Left lung (tissue), 10 donors: ENCODE measurements around the gene HSDL2. TPM values are rescaled to one million over a fixed set of nuclear protein-coding genes. Genes with fewer than 3 reads are reported as not detected.

Source experiments
- ATAC-seq: fragments of 200-7000 bp; cut with Tn5 transposase; one replicate; pipeline ENCODE4 v1.9.1; 2020; ENCODE audit warnings: moderate library complexity
- DNase-seq, 4 donors: peaks; one replicate each; pipeline ENCODE4 v3.0.0-alpha.2; 2013 to 2020
- H3K27ac ChIP-seq, 2 donors: fragments of 200-600 bp; sonication (generic) in 1 of 2; one replicate each; pipeline versions ENCODE4 v1.5.0 to v1.8.0; 2020 to 2021
- H3K27me3 ChIP-seq, 2 donors: fragments of 200-600 bp; sonication (generic) in 1 of 2; one replicate each; pipeline versions ENCODE4 v1.5.0 to v1.8.0; 2020 to 2021
- H3K36me3 ChIP-seq, 2 donors: fragments of 200-600 bp; sonication (generic) in 1 of 2; one replicate each; pipeline versions ENCODE4 v1.5.0 to v1.8.0; 2020 to 2021
- H3K4me1 ChIP-seq, 2 donors: fragments of 200-600 bp; one replicate each; pipeline ENCODE4 v1.8.0; 2021
- H3K4me3 ChIP-seq, 2 donors: fragments of 200-600 bp; sonication (generic) in 1 of 2; one replicate each; pipeline versions ENCODE4 v1.5.0 to v1.8.0; 2020 to 2021; ENCODE audit warnings: mild to moderate bottlenecking in 1 of 2
- H3K9me3 ChIP-seq, 2 donors: fragments of 200-600 bp; sonication (generic) in 1 of 2; one replicate each; pipeline versions ENCODE4 v1.5.0 to v1.8.0; 2020 to 2021
- intact Hi-C, 2 donors: fragments of 100-400 bp; cut with DNase I; formaldehyde crosslinking; loops; one replicate each; pipeline versions ENCODE4 v1.11.2 to v1.14.2; 2022
- polyA plus RNA-seq, 6 donors: library from polyadenylated mRNA; unstranded; fragments of 120-200 nt; gene quantifications; one replicate each; pipeline ENCODE4 v1.2.1, GENCODE V29; 2013; ENCODE audit not compliant: insufficient read length in 6 of 6
- total RNA-seq, 2 donors: library from RNA; stranded (reverse); fragmentation: NEBNext Ultra II Directional; extraction: Animal tissue kit (Norgen Biotek cat#: 25700); gene quantifications; one replicate each; pipeline ENCODE4 v1.2.1, GENCODE V29; 2021
- TF ChIP-seq, protein P1 (sequence below), 2 donors: fragments of 200-600 bp; sonication (generic) in 1 of 2; IDR thresholded peaks; one replicate each; pipeline versions ENCODE4 v1.5.0 to v1.8.0; 2021; ENCODE audit warnings: antibody characterized with exemption in 2 of 2
- donor health status: DM: no; HTN: yes; CAD: no.
- donor health status: DM: no; HTN: no; CAD: no.

Gene HSDL2
- total and polyA plus RNA-seq, 8 donors = 40.3 to 77.9 (median 64.2) TPM

DNA sequence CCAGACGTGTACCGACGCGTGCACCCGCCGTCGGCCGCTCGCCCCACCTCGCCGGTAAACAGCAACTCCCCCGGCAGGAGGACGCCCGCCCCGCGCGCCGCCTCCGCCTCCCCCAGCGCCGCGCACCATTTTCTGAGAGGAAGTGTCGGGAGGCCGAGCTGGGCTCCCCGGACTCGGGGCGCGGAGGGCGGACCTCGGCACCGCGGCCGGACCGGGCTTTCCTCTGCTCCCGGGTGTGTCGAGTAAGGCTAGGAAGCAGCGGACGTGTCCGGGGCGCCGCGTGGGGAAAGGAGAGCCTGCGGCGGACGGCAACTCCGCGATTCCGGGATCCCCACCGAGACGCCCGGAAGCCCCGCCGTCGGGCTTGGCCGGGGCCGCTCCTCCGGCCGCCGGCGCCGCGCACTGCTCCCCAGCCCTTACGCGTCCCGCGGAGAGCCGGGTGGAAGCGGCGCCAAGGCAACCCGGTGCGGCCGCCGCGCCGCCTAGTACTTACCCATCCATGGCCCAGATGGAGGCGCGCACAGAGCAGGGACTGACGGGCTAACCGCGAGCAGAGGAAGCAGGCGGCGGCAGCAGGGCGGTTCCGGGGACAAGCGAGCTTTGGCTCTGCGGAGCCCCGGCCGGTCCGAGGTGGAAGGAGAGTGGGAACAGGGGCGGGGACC lies 46.8 kb upstream of the HSDL2 start, which contains the start of gene PTBP3:
PTBP3 (minus strand) TSS at position 643 of the 662 bp plus-strand sequence. CDS start 35,754 bp downstream, outside the sequence.
- H3K36me3 ChIP-seq = no peaks in the 10 kb centered on the region
- peak within 1 kb of the TSS; percentile 100 for H3K27ac ChIP-seq
- peak; percentile 77 for ATAC-seq
- TF ChIP-seq, protein P1, sequence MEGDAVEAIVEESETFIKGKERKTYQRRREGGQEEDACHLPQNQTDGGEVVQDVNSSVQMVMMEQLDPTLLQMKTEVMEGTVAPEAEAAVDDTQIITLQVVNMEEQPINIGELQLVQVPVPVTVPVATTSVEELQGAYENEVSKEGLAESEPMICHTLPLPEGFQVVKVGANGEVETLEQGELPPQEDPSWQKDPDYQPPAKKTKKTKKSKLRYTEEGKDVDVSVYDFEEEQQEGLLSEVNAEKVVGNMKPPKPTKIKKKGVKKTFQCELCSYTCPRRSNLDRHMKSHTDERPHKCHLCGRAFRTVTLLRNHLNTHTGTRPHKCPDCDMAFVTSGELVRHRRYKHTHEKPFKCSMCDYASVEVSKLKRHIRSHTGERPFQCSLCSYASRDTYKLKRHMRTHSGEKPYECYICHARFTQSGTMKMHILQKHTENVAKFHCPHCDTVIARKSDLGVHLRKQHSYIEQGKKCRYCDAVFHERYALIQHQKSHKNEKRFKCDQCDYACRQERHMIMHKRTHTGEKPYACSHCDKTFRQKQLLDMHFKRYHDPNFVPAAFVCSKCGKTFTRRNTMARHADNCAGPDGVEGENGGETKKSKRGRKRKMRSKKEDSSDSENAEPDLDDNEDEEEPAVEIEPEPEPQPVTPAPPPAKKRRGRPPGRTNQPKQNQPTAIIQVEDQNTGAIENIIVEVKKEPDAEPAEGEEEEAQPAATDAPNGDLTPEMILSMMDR (IDR thresholded peaks at IDR 0.05) = peak in 1 of 2 donors; percentile 1
- peaks cover 7 to 43% of the 10 kb centered on the region in 2 donors for H3K4me1 ChIP-seq
- no peaks in the 10 kb centered on the region for H3K9me3 ChIP-seq
- peak within 1 kb of the TSS; percentile 89 to 93 for H3K4me3 ChIP-seq
- no peaks in the 10 kb centered on the region for H3K27me3 ChIP-seq
- intact Hi-C loops = no loop called here
- DNase-seq = peak; percentile 55 to 97 (median 83)

DNA sequence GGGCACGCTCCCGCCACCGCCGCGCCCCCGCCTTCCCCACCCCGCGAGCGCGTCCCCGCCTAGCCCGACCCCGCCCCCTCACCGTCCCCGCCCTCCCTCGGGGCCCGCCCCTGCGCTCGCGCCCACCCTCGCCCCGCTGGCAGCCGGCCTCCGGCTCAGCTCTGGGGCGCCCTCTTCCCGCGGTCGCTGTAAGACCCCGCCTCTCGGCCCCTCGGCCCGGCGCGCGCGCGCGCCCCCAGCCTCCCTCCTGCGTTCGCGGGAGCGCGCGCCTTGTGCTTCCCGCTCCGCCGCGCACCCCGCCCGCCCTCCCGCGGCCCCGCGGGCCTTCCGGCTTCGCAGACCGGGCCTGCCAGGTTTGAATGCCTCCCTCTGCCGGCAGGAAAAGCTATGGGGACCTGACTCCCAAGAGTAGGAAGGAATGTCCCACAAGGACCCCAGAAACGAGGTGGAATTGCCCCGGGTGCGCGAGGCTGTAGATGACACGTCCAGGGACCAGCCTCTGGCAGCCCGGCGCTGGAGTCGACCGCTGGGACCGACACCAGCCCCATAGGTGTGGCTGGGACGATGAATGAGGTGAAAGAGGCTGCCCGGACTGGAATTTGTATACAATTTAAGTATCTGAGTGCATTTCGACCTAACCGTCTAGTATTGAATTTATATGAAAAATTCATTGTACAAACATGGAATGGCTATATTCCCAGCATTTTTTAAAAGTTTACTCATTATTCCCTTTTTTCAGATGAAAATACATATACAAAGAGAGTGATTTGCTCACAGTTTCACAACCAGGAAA lies 46.1 kb upstream of the HSDL2 start:
- Histone ChIP-seq H3K4me1 (peaks cover 3 to 37% of the 10 kb centered on the region in 2 donors), H3K4me3 (peak overlapping the region; percentile 89 to 93), H3K36me3 (no peaks in the 10 kb centered on the region), H3K9me3 (no peaks in the 10 kb centered on the region), H3K27me3 (no peaks in the 10 kb centered on the region), H3K27ac (peak overlapping the region; percentile 100)
- intact Hi-C loops = no loop called here
- ATAC-seq (peak; percentile 88), DNase-seq (peak; percentile 95 to 100 (median 96))
- TF ChIP-seq, protein P1 (IDR thresholded peaks at IDR 0.05) = peak; percentile 51 to 61

DNA sequence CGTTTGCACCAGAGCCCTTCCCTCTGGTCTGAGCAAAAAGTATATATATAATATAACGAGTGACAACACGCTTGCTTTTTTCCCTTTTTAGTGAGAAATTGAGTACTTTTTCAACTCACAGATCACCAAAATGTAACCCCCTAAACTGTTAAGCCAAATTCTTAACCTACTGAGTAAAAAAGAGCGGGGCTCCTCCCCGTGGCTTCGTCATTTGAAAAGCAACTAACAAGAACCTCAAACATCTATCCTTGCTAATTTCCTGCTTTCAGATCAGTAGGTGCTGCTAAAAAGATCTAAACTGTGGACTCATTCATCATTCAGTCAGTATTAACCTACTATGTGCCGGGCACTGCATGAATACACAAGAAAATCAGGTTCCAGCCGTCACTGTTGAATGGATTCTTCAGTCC lies 45.5 kb upstream of the HSDL2 start:
- TF ChIP-seq, protein P1 (IDR thresholded peaks at IDR 0.05) = no peak
- intact Hi-C loops = no loop called here
- ATAC-seq (no peak), DNase-seq (peak in 2 of 4 donors; percentile 39 to 44)
- H3K9me3 ChIP-seq = no peaks in the 10 kb centered on the region
- H3K27me3 ChIP-seq = no peaks in the 10 kb centered on the region
- H3K27ac ChIP-seq = peak overlapping the region; percentile 100
- H3K36me3 ChIP-seq = no peaks in the 10 kb centered on the region
- H3K4me3 ChIP-seq = peak overlapping the region; percentile 55 to 93
- H3K4me1 ChIP-seq = peaks cover 3 to 31% of the 10 kb centered on the region in 2 donors

DNA sequence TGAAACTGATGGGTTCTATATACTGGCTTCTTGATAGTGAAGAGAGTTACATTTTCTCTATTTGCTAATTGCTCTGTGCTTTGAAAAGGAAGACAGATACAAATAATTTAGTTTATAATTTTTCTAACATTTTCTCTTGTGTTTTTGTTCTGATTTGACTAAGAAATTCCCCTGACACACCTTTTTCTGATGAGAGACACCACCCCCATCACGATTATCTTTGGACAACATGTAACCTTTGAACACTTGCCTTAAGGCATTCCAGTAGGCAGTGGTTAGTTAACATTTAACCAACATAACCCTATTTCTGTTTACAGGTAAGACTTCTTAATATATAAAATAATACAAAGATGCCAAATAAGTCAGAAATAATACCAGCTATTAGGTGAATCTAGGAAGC lies 42.4 kb upstream of the HSDL2 start:
- ATAC-seq (no peak), DNase-seq (no peak)
- no peaks in the 10 kb centered on the region for H3K27me3 ChIP-seq
- TF ChIP-seq, protein P1 (IDR thresholded peaks at IDR 0.05) = no peak
- peaks cover 0 to 7% of the 10 kb centered on the region in 2 donors for H3K4me1 ChIP-seq
- intact Hi-C loops = no loop called here
- no peaks in the 10 kb centered on the region for H3K9me3 ChIP-seq
- no peaks in the 10 kb centered on the region for H3K36me3 ChIP-seq
- no peak overlapping the region for H3K4me3 ChIP-seq
- no peak overlapping the region for H3K27ac ChIP-seq

DNA sequence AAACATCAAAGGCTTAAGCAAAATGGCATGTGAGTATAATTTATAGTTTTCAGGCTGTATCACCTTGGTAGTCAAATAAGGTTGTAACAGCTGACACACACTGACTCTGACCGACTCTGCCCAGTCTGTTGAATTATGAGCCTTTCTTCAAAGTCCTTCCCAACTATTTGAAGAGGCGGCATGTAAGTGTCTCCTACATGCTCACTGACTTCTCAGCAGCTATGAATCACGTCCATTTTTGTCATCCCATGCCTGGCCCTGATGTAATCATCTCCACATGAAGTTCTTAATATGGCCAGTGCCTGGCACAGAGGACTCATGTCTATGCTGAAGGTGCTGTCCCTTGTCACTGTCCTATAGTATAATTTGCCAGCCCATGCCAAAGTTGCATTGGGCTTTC lies 41.3 kb upstream of the HSDL2 start:
- DNase-seq (no peak), ATAC-seq (no peak)
- Histone ChIP-seq H3K4me1 (peaks cover 0 to 7% of the 10 kb centered on the region in 2 donors), H3K4me3 (no peak overlapping the region), H3K27ac (no peak overlapping the region), H3K27me3 (no peaks in the 10 kb centered on the region), H3K36me3 (no peaks in the 10 kb centered on the region), H3K9me3 (no peaks in the 10 kb centered on the region)
- intact Hi-C loops = no loop called here
- TF ChIP-seq, protein P1 (IDR thresholded peaks at IDR 0.05) = no peak
